GM18498 (cell line): ENCODE results near the gene CARD10.
"Not testable (repeated sequence)": the region's sequence is repeated elsewhere in the genome, so short reads cannot be mapped to it uniquely, and the experiment has no call there.

ENCODE experiments used
- ATAC-seq: cut with Tn5 transposase; IDR thresholded peaks from one replicate; pipeline ENCODE4 v1.9.1; 2021; ENCODE audit warnings: mild to moderate bottlenecking, moderate library complexity; ENCODE audit not compliant: unreplicated experiment

CARD10 gene

GRCh38 chr22:37555029-37555428 lies 35.8 kb upstream of the CARD10 start:
- no peak for ATAC-seq

- no peak for ATAC-seq
Observed at GRCh38 chr22:37553725-37554124, 34.5 kb upstream of the CARD10 start.

GRCh38 chr22:37552524-37553163 lies 33.4 kb upstream of the CARD10 start:
- no peak for ATAC-seq

- no peak for ATAC-seq
Observed at GRCh38 chr22:37551981-37552380, 32.8 kb upstream of the CARD10 start.

GRCh38 chr22:37550921-37551320 lies 31.7 kb upstream of the CARD10 start:
- not testable (repeated sequence) for ATAC-seq

- ATAC-seq = no peak
Observed at GRCh38 chr22:37549704-37550059, 30.5 kb upstream of the CARD10 start.

GRCh38 chr22:37547251-37547741 lies 28.1 kb upstream of the CARD10 start:
- ATAC-seq = no peak

GRCh38 chr22:37546437-37547250 lies 27.4 kb upstream of the CARD10 start:
- ATAC-seq = no peak

- no peak for ATAC-seq
Observed at GRCh38 chr22:37545703-37546436, 26.7 kb upstream of the CARD10 start.

- no peak for ATAC-seq
Observed at GRCh38 chr22:37544955-37545702, 25.9 kb upstream of the CARD10 start.

- ATAC-seq = no peak
Observed at GRCh38 chr22:37542959-37543358, 23.7 kb upstream of the CARD10 start.

- ATAC-seq = not testable (repeated sequence)
Observed at GRCh38 chr22:37542416-37542815, 23.2 kb upstream of the CARD10 start.

- not testable (repeated sequence) for ATAC-seq
Observed at GRCh38 chr22:37539790-37540189, 20.6 kb upstream of the CARD10 start.

- ATAC-seq = peak; percentile 84
Observed at GRCh38 chr22:37538590-37539357, 19.6 kb upstream of the CARD10 start.

GRCh38 chr22:37535159-37535558 lies 15.9 kb upstream of the CARD10 start:
- no peak for ATAC-seq

GRCh38 chr22:37534445-37534844 lies 15.2 kb upstream of the CARD10 start:
- ATAC-seq = no peak

- no peak for ATAC-seq
Observed at GRCh38 chr22:37533995-37534394, 14.8 kb upstream of the CARD10 start.

- no peak for ATAC-seq
Observed at GRCh38 chr22:37529652-37530345, 10.6 kb upstream of the CARD10 start.

- ATAC-seq = not testable (repeated sequence)
Observed at GRCh38 chr22:37527952-37528351, 8.7 kb upstream of the CARD10 start.
